ENCODE data around the gene MTERF1. TPM values are rescaled to one million over a fixed set of nuclear protein-coding genes. Genes with fewer than 3 reads are reported as not detected.

Gene MTERF1
- total and polyA plus RNA-seq, 9 of the 15 experiments (the other 6 are each of a cell fraction or from before 2014, with no cell fraction given), result 15.7 to 49.2 (median 29.1) TPM

DNA sequence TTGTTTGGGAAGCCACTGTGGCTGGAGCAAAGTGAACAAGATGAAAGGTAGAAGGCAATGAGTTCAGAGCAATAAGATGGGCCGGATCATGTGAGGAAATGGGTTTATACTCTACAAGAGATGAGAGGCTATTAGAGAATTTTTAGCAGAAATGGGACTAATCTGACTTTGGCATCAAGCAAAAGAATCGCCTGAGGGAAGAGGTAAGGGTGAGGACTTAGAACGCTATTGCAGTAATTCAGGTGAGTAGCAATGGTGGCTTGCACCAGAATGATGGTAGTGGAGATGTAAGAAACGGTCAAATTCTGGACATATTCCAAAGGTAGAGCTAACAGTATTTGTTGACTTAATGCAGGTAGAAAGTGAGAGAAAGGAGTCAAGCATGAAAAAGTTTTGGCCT, 30.6 kb upstream of the MTERF1 start:
- H4K20me1 ChIP-seq (replicated peaks; ENCODE audit: control insufficient read depth, insufficient read depth, low read length), result no peaks in the 10 kb centered on the region
- no peak for FAIRE-seq
- WGBS (ENCODE audit: insufficient coverage, low coverage, missing lambda C conversion rate), result 34% methylated on average over 4 of the region's 4 CpGs

More for the DNA sequence above, 30.6 kb upstream of the MTERF1 start:
- Histone ChIP-seq H3K27me3 (ENCODE audit: control insufficient read depth in 2 of 2, insufficient read depth in 2 of 2, low read length in 2 of 2) (no peaks in the 10 kb centered on the region), H3K9me3 (replicated peaks; ENCODE audit: control insufficient read depth, insufficient read depth, low read depth, low read length) (no peaks in the 10 kb centered on the region), H3K9me1 (ENCODE audit: control insufficient read depth, insufficient read depth, low read length) (no peaks in the 10 kb centered on the region), H2AFZ (ENCODE audit: low read depth, low read length) (no peak overlapping the region), H3K27ac (ENCODE audit: extremely low read depth, low read depth, low read length) (no peak overlapping the region), H3K4me3 (no peak overlapping the region), H3K4me2 (ENCODE audit: insufficient read depth, low read length) (no peak overlapping the region), H3K79me2 (ENCODE audit: control insufficient read depth, insufficient read depth, low read length) (no peaks in the 10 kb centered on the region), H3K4me1 (replicated peaks in 1 of 2; ENCODE audit: control insufficient read depth in 2 of 2, insufficient read depth in 2 of 2, low read length in 2 of 2) (peaks cover 0 to 14% of the 10 kb centered on the region in 2 experiments; a peak in 4 of 5 replicates), H3K9ac (ENCODE audit: insufficient read depth in 1 of 2, low read depth in 2 of 2, low read length in 2 of 2) (no peak overlapping the region), H3K36me3 (ENCODE audit: control insufficient read depth, insufficient read depth, low read length) (no peaks in the 10 kb centered on the region)
- ATAC-seq, result no peak
- ChIA-PET CTCF (ENCODE audit: low intra/inter-chr PET ratio) (no interaction called here), POLR2A (interaction anchor here (1.0 kb wide), 1 partner anchor 18 kb away, joined by 5 read pairs; no protein-coding TSS in a partner anchor)
- BruUV-seq (replicated peaks), result no TSS peak
- TF ChIP-seq, protein P1, sequence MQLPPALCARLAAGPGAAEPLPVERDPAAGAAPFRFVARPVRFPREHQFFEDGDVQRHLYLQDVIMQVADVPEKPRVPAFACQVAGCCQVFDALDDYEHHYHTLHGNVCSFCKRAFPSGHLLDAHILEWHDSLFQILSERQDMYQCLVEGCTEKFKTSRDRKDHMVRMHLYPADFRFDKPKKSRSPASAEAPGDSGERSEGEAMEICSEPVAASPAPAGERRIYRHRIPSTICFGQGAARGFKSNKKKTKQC (CRISPR knock-in tag; IDR thresholded peaks at IDR 0.05), result no peak
- TF ChIP-seq ETV1 (tag; conservative IDR thresholded peaks at IDR 0.05; ENCODE audit: low read depth) (no peak), C11orf30 (IDR thresholded peaks at IDR 0.05; ENCODE audit: low read depth) (no peak), PRMT5 (CRISPR knock-in tag; IDR thresholded peaks at IDR 0.05) (no peak), HOXB6 (CRISPR knock-in tag; IDR thresholded peaks at IDR 0.05; ENCODE audit: borderline replicate concordance) (no peak), KDM2B (CRISPR knock-in tag; IDR thresholded peaks at IDR 0.05) (no peak), PURB (CRISPR knock-in tag; IDR thresholded peaks at IDR 0.05; ENCODE audit: low read depth) (no peak), ZNF23 (CRISPR knock-in tag; IDR thresholded peaks at IDR 0.05) (no peak), CC2D1A (IDR thresholded peaks at IDR 0.05) (no peak), SMAD3 (CRISPR knock-in tag; conservative IDR thresholded peaks at IDR 0.05) (no peak), MEIS2 (IDR thresholded peaks at IDR 0.05; ENCODE audit: partially characterized antibody) (no peak), ZNF436 (CRISPR knock-in tag; IDR thresholded peaks at IDR 0.05) (no peak)
- TF ChIP-seq, protein P2, sequence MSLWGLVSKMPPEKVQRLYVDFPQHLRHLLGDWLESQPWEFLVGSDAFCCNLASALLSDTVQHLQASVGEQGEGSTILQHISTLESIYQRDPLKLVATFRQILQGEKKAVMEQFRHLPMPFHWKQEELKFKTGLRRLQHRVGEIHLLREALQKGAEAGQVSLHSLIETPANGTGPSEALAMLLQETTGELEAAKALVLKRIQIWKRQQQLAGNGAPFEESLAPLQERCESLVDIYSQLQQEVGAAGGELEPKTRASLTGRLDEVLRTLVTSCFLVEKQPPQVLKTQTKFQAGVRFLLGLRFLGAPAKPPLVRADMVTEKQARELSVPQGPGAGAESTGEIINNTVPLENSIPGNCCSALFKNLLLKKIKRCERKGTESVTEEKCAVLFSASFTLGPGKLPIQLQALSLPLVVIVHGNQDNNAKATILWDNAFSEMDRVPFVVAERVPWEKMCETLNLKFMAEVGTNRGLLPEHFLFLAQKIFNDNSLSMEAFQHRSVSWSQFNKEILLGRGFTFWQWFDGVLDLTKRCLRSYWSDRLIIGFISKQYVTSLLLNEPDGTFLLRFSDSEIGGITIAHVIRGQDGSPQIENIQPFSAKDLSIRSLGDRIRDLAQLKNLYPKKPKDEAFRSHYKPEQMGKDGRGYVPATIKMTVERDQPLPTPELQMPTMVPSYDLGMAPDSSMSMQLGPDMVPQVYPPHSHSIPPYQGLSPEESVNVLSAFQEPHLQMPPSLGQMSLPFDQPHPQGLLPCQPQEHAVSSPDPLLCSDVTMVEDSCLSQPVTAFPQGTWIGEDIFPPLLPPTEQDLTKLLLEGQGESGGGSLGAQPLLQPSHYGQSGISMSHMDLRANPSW (CRISPR knock-in tag; IDR thresholded peaks at IDR 0.05), result no peak
- TF ChIP-seq, protein P3, sequence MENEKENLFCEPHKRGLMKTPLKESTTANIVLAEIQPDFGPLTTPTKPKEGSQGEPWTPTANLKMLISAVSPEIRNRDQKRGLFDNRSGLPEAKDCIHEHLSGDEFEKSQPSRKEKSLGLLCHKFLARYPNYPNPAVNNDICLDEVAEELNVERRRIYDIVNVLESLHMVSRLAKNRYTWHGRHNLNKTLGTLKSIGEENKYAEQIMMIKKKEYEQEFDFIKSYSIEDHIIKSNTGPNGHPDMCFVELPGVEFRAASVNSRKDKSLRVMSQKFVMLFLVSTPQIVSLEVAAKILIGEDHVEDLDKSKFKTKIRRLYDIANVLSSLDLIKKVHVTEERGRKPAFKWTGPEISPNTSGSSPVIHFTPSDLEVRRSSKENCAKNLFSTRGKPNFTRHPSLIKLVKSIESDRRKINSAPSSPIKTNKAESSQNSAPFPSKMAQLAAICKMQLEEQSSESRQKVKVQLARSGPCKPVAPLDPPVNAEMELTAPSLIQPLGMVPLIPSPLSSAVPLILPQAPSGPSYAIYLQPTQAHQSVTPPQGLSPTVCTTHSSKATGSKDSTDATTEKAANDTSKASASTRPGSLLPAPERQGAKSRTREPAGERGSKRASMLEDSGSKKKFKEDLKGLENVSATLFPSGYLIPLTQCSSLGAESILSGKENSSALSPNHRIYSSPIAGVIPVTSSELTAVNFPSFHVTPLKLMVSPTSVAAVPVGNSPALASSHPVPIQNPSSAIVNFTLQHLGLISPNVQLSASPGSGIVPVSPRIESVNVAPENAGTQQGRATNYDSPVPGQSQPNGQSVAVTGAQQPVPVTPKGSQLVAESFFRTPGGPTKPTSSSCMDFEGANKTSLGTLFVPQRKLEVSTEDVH (IDR thresholded peaks at IDR 0.05; ENCODE audit: low read depth, partially characterized antibody), result no peak
- intact Hi-C loops (cut with micrococcal nuclease), result no loop called here
- in situ Hi-C loops (cut with MboI), result no loop called here
- no peak for DNase-seq (ENCODE audit: extremely low read depth in 1 of 4, low spot score in 3 of 4)

All from K562 (cell line).